Activated naive CD4-positive, alpha-beta T cell treated with anti-CD3 and anti-CD28 coated beads for 36 hours (primary cell): ENCODE results near the gene SNAP25. TPM values are rescaled to one million over a fixed set of nuclear protein-coding genes. Genes with fewer than 3 reads are reported as not detected.

Experiments used
- CTCF ChIA-PET: fragments of 350-600 bp; sonication (Branson Sonifier 250); formaldehyde crosslinking; loops from one replicate; lab custom pipeline; 2021; ENCODE audit warnings: antibody characterized with exemption; lab: Charles Lee
- DNase-seq: peaks from one replicate; pipeline ENCODE4 v3.0.0-alpha.2; 2020
- H3K27ac Mint-ChIP-seq: one replicate; pipeline ENCODE4 v1.8.0; 2021; ENCODE audit warnings: mild to moderate bottlenecking, mixed read lengths
- H3K27me3 Mint-ChIP-seq: one replicate; pipeline ENCODE4 v1.8.0; 2021; ENCODE audit warnings: low read depth, mixed read lengths
- H3K36me3 Mint-ChIP-seq: one replicate; pipeline ENCODE4 v1.8.0; 2021; ENCODE audit warnings: low read depth, mixed read lengths
- H3K4me1 Mint-ChIP-seq: one replicate; pipeline ENCODE4 v1.8.0; 2021; ENCODE audit warnings: low read depth, mixed read lengths
- H3K4me3 Mint-ChIP-seq: one replicate; pipeline ENCODE4 v1.8.0; 2021; ENCODE audit warnings: mild to moderate bottlenecking, moderate library complexity, mixed read lengths
- H3K9me3 Mint-ChIP-seq: one replicate; pipeline ENCODE4 v1.8.0; 2021; ENCODE audit warnings: mixed read lengths
- intact Hi-C: fragments of 100-400 bp; cut with micrococcal nuclease; formaldehyde crosslinking; loops from one replicate; pipeline ENCODE4 v1.15.1; 2023
- total RNA-seq, 2 experiments: library from RNA; stranded (reverse); gene quantifications; one replicate each; pipeline ENCODE4 v1.2.3, GENCODE V29; 2021

The SNAP25 gene
- total RNA-seq, 2 experiments from 2014 or later: not detected

- peaks cover 6% of the 10 kb centered on the region for H3K27me3 Mint-ChIP-seq
- no peak overlapping the region for H3K4me3 Mint-ChIP-seq
- H3K4me1 Mint-ChIP-seq: peaks cover 6% of the 10 kb centered on the region
- intact Hi-C loops: loop anchor here (10.0 kb wide), 2 partner anchors 262 to 322 kb away; partner anchors contain the start of gene ANKEF1
- H3K9me3 Mint-ChIP-seq: no peaks in the 10 kb centered on the region
- no peaks in the 10 kb centered on the region for H3K36me3 Mint-ChIP-seq
- no peak for DNase-seq
- CTCF ChIA-PET: no interaction called here
- H3K27ac Mint-ChIP-seq: no peak overlapping the region
Measured at GRCh38 chr20:10356628-10357027, 138.0 kb downstream of the SNAP25 start.

Other genes with a start within 250 kb of the SNAP25 start
- gene ANKEF1, start 183.8 kb upstream of the SNAP25 start, total RNA-seq: 1 to 10 TPM; 2.8 to 3.2 TPM
- gene MKKS, start 215.4 kb downstream of the SNAP25 start, total RNA-seq: 1 to 10 TPM; 3.8 to 4.2 TPM
- 1 to 10 TPM; 4.9 to 5.2 TPM for gene SLX4IP, start 216.5 kb downstream of the SNAP25 start, total RNA-seq